Measurements from ENCODE around the gene LPAR2.

GRCh38 chr19:19633711-19634515, 5.9 kb upstream of the LPAR2 start:
- TF ChIP-seq, protein P1, sequence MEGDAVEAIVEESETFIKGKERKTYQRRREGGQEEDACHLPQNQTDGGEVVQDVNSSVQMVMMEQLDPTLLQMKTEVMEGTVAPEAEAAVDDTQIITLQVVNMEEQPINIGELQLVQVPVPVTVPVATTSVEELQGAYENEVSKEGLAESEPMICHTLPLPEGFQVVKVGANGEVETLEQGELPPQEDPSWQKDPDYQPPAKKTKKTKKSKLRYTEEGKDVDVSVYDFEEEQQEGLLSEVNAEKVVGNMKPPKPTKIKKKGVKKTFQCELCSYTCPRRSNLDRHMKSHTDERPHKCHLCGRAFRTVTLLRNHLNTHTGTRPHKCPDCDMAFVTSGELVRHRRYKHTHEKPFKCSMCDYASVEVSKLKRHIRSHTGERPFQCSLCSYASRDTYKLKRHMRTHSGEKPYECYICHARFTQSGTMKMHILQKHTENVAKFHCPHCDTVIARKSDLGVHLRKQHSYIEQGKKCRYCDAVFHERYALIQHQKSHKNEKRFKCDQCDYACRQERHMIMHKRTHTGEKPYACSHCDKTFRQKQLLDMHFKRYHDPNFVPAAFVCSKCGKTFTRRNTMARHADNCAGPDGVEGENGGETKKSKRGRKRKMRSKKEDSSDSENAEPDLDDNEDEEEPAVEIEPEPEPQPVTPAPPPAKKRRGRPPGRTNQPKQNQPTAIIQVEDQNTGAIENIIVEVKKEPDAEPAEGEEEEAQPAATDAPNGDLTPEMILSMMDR (IDR thresholded peaks at IDR 0.05) = no peak
- no peak for TF ChIP-seq POLR2A (IDR thresholded peaks at IDR 0.05)
